ENCODE results near the gene LRRC1. TPM values are rescaled to one million over a fixed set of nuclear protein-coding genes. Genes with fewer than 3 reads are reported as not detected.

LRRC1 gene
- total and polyA plus RNA-seq, 2 of the 13 experiments (the other 11 are each of a cell fraction or from before 2014, with no cell fraction given), result 15.6 to 27.7 TPM

GRCh38 chr6:53854843-53855567 lies 60.2 kb downstream of the LRRC1 start (continued):
- TF ChIP-seq CBX1 (IDR thresholded peaks at IDR 0.05; ENCODE audit: low read depth) (no peak), FOXP4 (CRISPR knock-in tag; IDR thresholded peaks at IDR 0.05) (peak; percentile 91), ATF6 (CRISPR knock-in tag; conservative IDR thresholded peaks at IDR 0.05) (no peak), MAFF (IDR thresholded peaks at IDR 0.05; ENCODE audit: low read depth, low read length) (peak; percentile 87), PCBP1 (IDR thresholded peaks at IDR 0.05; ENCODE audit: borderline replicate concordance, low read depth, low read length) (no peak), REST (IDR thresholded peaks at IDR 0.05; ENCODE audit: borderline replicate concordance in 1 of 2, low read depth in 1 of 2, low read length in 2 of 2) (no peak), NFE2L1 (CRISPR knock-in tag; IDR thresholded peaks at IDR 0.05; ENCODE audit: borderline replicate concordance) (no peak), SIX4 (CRISPR knock-in tag; IDR thresholded peaks at IDR 0.05) (peak; percentile 98), ARNT2 (CRISPR knock-in tag; IDR thresholded peaks at IDR 0.05; ENCODE audit: low read depth) (no peak), ZBTB33 (CRISPR knock-in tag; IDR thresholded peaks at IDR 0.05) (no peak), ZBTB39 (CRISPR knock-in tag; IDR thresholded peaks at IDR 0.05) (no peak), ZNF33A (CRISPR knock-in tag; IDR thresholded peaks at IDR 0.05; ENCODE audit: borderline replicate concordance) (no peak), HES4 (CRISPR knock-in tag; IDR thresholded peaks at IDR 0.05; ENCODE audit: borderline replicate concordance) (no peak), ZNF232 (CRISPR knock-in tag; IDR thresholded peaks at IDR 0.05; ENCODE audit: borderline replicate concordance) (no peak), MXI1 (IDR thresholded peaks at IDR 0.05; ENCODE audit: borderline replicate concordance, low read depth, low read length) (no peak), ZNF580 (CRISPR knock-in tag; IDR thresholded peaks at IDR 0.05; ENCODE audit: borderline replicate concordance, low read depth) (no peak)

Data from HepG2 (cell line).